Stimulated activated CD8-positive, alpha-beta memory T cell treated with anti-CD3 and anti-CD28 coated beads, Interleukin-15, amount 100 ng/mL, for 1 hour (primary cell): ENCODE measurements around the gene OGFOD3.
"Not testable (repeated sequence)": the region's sequence is repeated elsewhere in the genome, so short reads cannot be mapped to it uniquely, and the experiment has no call there.

Source experiments
- DNase-seq: peaks from one replicate; pipeline ENCODE4 v3.0.0-alpha.2; 2020; ENCODE audit warnings: low read depth

Gene OGFOD3

DNA sequence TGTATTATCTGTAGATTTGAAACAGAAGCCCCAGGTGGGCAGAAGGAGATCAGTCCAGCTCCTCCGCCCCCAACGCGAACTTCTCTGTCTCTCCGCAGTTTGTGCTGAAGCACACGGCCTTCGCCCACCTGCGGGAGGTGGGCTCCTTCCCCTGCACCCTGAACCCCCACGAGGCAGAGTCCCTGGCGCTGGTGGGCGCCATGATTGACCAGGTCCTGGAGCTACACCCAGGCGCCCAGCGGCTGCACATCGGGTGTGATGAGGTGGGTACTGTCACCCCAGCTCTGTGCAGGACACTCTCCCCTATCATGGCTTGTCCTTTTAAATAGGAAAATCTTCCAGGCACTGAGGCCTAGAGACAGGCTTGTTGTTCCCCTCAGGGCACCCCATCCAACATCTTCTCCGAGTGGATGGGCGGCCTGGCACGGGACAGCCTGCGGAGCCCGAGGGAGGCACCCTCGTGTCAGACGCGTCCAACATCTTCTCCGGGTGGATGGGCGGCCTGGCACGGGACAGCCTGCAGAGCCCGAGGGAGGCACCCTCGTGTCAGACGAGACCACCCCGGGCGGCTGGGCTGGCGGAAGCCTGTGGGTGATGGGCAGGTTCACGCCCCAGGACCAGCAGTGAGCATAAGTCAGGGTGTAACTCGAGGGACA, 15.3 kb upstream of the OGFOD3 start:
- no peak for DNase-seq

DNA sequence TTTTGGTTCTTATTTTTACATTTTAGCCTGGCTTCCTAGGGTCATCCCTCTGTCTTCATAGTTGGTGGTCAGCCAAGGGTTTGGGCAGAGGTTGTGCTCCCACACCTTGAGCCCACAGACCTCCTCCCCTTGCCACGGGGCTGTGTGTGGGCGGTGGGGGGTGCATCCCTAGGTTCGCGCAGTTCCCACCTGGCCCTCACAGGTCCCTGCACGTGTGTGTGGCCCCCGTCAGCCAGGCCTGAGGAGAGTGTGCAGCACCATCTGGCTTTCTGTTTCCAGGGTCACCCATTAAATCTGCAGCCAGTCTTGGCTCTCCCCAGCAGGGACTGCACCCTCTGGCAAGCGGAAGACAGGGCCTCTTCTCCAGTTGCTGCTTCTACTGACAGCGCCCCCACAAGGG, 13.6 kb upstream of the OGFOD3 start:
- no peak for DNase-seq

DNA sequence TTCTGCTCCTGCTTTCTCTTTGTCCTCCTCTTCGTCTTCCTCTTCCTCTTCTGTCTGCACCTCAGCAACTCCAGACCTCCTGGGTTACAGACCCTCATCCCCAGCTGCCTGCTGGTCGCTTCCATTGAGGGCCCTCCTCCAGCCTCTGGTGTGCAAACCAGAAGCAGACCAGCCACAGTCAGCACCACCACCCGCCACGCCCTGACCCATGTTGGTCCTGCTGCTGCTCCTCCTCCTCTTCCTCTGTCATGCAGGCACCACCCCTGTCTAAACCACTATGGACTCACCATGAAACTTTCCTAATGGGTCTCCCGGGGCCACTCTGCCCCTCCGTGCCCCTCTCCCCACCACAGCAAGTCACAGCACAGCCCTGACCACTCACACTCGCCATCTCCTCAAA, 11.4 kb upstream of the OGFOD3 start:
- DNase-seq = no peak

DNA sequence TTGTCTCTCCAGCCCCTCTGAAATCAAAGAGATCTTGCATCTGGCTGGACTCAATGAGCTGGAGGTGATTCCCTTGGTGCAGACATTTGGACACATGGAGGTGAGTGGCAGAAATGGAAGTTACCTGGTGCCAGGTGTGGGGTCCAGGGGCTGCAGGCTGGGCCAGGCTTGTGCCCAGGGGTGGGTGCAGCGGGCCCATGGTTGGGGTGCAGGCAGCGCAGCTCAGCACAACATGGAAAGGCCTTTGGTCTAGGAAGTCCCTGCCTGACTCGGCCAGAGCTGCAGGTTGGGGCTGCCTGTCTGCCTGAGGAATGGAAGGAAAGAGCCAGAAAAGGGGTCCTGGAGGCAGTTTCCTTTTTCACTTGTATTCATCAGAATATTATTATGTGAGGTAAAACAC, 10.2 kb upstream of the OGFOD3 start:
- DNase-seq = no peak

DNA sequence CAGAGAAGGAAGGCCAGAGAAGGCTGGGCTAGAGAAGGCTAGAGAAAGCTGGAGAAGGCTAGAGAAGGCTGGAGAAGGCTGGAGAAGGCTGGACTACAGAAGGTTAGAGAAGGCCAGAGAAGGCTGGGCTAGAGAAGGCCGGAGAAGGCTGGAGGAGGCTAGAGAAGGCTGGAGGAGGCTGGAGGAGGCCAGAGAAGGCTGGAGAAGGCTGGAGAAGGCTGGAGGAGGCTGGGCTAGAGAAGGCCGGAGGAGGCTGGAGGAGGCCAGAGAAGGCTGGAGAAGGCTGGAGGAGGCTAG, 6.4 kb upstream of the OGFOD3 start:
- no peak for DNase-seq

DNA sequence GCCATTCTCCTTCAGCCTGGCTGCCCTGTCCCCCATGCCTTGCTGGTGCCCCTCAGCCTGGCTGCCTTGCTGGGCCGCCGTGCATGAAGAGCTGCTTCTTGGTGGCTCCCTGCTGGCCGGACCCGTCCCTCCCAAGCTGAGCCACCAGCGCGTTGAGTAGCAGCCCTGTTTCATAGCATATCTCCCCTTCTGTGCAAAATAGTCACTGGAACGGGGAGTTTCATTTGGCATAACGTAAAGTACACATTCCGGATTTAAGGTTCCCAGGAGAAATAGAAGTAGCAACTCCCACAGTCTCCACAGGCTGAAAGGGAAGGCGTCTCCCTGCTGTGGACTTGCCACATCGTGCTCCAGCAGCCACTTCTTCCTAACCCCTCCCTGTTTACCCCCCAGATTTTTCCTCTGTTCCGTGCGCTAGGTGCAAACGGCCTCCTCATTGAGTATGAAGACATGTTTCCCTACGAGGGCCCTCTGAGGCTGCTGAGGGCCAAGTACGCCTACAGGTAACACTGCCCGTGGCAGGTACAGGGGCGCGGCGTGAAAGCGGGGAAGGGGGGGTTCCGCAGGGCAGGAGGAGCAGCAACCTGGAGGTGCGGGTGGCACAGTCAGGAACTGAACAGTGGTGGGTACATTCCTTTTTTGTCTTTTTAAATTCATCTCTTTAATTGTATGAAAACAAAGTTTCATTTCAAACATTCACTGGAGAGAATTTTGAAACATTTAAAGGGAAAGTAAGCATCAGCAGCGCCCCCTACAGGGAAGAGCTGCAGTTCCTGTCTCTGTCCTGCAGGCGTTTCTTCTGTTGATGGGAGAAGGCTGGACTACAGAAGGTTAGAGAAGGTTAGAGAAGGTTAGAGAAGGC, 5.8 kb upstream of the OGFOD3 start:
- DNase-seq = no peak

DNA sequence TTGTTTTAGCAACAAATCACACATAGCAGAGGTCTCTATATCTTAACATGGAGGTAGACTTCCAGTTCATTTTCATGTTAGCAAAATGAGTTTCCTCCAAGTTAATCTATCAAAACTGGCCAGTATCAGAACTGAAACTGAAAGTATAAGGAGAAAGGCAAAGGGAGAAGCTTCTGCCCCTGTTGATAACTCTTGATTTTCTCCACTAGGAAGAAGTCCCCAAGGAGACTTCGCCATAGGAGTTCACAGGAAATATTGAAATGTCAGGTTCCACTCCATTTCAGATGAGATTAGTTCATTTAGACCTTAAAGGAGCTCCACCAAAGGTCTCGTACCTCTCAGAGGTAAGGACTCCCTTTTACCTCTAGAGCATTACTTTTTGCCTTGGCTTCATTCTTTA, 1.2 kb upstream of the OGFOD3 start:
- DNase-seq = no peak

DNA sequence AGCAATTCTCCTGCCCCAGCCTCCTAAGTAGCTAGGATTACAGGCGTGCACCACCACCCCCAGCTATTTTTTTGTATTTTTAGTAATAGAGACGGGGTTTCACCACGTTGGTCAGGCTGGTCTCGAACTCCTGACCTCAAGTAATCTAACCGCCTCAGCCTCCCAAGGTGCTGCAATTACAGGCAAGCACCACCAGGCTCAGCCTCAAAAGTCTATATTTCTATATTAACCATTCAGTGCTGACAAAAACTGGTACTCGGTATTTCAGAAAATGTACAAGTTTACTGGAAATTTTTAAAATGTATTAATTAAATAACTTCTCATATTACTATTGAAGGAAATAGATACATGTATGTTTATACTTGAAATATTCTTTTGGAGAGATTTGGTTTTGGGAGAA, 1.6 kb downstream of the OGFOD3 start:
- DNase-seq = no peak

DNA sequence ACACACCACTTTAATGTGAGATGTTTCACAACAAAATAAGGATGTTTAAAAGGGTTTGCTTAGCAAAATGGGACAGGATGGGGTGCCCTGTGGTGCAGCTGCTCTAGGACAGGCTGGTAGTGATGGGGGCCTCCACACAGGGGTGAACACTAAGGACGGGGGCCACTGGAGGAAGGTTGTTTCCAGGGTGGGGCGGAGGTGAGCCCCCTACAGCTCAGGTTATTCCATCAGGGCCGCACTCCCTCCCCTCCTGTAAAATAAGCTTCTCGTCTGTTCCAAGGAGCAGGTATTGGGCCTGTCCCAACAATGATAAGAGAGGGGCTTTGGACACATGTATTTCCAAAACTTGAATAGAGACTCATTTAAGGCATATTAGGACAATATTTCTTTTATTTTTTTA, 2.1 kb downstream of the OGFOD3 start:
- no peak for DNase-seq

DNA sequence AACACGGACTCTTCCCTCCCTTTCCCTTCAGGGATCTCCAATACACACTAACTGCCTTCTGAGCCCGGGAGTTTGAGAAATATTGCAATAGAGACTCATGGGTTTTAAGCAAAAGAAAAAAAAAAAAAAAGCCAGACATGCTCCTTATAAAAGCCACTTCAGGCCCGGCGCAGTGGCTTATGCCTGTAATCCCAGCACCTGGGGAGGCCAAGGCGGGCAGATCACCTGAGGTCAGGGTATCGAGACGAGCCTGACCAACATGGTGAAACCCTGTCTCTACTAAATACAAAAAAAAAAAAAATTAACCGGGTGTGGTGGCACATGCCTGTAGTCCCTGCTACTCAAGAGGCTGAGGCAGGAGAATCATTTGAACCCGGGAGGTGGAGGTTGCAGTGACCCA, 2.6 kb downstream of the OGFOD3 start:
- DNase-seq = no peak

DNA sequence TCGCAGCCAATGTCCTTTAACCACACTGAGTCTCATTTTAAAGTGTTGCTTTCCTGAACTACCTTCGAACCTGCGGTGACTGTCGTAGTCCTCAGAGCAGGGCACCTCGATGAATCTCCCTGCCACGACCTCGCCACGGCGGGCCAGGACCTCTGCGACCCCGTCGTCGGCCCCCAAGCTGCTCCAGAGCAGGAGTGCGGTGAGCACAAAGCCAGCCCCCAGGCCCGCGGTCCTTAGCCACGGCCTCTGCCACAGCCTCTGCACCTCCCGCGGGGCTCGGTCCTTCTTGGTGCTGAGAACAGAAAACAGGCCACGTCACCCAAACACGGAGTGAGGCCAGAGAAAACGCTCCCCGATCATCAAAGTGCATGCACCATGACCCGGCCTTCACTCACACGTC, 3.0 kb downstream of the OGFOD3 start:
- no peak for DNase-seq

DNA sequence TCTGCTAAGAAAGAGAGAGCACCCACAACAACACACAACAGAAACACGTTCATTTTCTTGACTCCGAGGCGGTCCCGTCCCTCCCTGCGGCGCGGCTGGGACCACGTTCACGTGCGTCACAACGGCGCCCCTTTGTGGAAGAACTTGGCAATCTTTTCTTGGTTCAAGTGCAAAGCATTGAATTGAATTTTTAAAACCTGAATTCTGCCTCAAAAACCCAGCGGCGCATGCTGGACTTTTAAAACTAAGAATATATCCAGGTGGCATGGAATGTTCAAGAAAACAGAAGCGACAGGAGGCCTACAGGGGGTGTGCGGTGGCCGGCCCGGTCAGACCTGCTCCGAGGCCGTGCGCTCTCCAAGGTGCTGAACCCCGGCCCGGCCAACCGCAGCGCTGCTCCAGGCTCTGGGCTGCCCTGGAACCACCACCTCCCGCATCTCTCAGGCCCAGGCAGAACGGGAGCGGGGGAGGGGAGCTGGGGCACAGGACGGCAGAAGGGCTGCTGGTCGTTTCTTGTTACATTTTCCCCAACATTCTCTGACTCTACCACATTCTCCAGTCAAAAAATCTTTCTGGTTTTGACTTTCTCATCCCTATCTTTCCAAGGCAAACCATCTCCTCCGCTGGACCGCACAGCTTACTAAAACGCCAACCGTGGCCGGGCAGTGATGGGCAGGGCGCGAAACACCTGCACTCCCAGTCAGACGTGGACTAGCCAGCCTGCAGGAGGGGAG, 3.7 kb downstream of the OGFOD3 start:
- peak; percentile 51 for DNase-seq

DNA sequence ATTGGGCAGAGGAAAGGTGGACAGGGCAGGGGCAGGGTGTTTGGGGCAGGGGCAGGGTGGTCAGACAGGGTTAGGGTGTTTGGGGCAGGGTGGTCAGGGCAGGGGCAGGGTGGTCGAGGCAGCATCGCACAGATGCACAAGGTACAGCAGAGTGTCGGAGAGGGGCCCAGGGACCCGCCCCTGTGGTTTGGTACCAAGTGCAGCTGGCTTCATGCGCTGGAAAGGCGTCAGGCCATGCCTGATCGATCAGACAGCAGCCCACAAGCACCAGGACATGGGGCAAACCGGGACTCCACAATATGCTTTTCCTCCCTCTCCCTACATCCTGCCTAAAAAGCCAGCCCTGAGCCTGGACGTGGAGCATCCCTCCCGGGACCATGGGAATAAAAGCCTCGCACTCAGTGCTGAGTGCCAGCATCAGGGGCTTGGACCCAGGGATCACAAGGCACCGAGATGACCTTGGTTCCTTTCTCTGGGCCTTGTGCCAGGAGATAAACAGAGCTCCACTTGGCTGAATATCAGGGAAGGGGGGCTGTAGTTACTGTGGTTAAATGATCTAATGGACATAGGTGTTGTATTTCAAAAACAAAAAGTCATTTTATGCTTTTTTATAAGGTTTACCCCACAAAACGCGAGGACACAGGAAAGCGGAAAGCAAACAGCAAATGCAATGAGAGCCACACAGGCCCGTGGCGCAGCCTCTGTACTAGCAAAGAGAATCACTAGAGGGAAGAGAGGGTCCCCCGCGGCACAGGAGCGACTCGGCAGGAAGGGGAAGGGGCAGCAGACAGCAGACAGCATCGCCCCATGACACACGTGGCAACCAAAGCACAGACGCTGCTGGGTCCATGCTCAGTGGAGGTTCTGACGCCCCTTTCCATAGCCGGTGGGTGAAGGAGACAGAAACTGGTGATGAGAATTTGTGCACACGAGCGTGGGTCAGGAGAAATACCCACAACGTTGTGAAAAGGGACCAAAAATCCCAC, 5.6 kb downstream of the OGFOD3 start:
- no peak for DNase-seq

DNA sequence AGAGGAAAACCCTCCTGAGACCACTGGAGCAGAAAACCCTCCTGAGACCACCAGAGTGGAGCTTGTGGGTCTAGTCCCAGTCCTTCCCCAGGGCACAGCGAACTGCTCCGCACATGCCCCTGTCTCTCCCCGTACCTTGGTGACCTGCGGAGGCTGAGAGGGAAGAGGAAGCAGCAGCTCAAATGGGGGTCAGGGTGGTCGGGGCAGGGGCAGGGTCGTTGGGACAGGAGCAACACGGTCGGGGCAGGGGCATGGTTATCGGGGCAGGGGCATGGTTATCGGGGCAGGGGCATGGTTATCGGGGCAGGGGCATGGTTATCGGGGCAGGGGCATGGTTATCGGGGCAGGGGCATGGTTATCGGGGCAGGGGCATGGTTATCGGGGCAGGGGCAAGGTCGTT, 6.3 kb downstream of the OGFOD3 start:
- DNase-seq = not testable (repeated sequence)

DNA sequence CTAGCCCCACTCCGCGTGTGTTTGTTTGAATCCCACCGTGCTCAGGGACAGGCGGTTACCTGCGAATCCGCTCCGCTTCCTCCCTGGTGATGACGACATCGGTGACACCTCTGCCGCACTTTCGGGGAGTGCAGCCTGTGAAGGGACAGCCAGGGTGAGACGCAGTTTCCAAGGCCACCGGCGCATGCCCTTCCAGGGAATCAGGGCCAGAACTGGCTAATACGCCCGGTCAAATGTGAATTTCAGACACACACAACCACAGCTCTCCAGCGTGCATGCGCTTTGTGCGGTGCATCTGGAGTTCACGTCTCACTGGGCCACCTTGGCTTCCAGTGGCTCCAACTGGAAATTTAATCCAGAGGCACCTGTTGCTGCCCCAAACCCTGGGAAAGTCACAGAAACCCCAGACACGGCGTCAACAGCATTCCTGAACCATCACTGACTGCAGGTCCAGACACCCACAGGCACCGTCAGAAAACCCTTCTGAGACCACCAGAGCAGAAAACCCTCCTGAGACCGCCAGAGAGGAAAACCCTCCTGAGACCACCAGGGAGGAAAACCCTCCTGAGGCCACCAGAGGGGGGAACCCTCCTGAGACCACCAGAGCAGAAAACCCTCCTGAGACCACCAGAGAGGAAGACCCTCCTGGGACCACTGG, 6.9 kb downstream of the OGFOD3 start:
- DNase-seq = no peak

DNA sequence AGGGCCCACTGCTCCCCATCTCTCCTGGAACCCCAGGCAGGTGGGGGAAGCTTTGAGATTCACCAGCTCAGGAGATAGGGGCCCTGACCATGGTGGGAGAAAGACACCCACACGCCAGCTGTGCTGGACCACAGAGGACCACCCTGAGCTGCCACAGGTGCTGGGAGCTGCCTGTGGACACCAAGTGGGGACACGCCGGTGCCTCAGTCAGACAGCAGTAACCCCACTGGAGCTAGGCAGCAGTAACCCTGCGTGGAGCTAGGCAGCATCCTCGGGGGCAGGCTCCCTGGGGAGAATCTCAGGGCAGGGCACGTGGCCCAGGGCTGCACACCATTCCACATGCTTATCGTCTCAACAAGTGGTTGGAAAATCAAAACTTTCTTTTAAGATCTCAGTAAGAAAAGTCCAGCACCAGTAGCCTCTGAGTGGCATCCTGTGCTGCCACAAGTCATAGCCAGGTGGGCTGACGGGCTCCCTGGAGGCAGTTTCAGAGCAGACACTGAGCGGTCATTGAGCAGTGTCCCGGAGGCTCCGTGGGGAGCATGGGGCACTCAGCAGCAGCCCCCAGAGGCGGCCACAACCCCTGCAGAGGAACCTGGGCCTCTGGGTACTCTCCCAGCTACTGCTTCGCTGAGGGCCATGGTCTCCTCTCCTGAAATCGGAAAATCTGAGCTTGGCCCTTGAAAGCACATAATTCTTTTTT, 8.2 kb downstream of the OGFOD3 start:
- DNase-seq = no peak

DNA sequence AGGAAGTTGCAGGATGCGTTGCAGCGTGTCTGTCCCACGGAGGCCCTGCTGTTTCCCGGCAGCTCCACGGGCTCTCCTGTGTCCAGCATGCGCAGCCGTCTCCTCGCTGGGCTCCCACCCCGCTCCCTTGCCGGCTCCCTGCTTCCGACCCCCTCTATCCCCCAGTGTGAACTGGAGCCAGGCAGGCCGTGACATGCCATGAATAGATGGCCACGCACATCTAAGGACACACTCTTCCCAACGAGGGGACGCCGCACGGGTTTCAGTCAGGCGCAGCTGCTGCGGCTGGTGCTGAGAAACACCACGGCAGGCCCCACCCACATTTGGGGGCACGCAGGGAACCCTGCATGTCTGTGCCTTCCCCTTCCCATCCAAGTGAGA, 9.5 kb downstream of the OGFOD3 start:
- no peak for DNase-seq

DNA sequence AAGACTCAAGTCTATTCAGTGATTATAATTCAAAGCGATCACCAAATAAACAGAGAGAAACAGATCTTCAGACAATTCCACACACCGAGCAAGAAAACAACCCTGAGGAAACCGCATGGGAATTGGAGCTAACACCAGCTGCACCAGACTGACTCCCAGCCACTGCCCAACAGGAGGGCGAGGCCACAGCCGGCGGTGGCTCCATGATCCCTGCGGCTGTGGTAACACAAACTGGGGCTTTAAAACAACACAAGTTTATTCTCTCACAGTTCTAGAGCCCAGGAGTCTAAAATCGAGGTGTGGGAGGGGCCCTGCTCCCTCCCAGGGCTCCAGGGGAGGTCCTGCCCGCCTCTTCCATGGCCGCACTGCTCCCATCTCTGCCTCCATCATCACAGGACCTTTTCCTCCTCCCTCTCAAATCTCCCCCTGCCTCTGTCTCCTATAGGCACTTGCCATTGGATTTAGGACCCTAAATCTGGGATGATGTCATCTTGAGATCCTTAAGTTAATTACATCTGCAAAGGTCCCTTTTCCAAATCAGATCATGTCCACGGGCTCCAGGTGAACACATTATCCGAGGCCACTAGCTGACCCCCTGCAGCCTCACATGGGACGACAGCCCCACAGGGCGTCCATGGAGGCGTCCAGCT, 10.0 kb downstream of the OGFOD3 start:
- no peak for DNase-seq

DNA sequence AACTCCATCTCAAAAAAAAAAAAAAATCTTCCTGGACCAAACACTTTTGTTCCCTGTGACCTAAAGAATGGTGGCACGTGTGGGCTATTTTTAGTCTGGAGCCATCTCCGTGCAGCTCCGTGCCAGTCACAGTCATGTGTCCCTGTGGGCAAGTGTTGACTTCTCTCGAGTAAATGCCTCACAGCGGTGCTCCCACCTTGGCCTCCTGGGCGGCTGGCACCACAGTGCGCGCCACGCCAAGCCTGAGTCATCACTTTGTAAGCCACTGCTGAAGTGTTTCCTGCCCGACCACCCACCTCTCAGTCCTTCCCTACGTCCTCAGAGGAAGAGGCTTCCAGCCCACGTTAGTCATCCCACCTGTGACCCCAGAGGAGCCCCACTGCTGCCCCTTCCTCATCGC, 11.1 kb downstream of the OGFOD3 start:
- no peak for DNase-seq

DNA sequence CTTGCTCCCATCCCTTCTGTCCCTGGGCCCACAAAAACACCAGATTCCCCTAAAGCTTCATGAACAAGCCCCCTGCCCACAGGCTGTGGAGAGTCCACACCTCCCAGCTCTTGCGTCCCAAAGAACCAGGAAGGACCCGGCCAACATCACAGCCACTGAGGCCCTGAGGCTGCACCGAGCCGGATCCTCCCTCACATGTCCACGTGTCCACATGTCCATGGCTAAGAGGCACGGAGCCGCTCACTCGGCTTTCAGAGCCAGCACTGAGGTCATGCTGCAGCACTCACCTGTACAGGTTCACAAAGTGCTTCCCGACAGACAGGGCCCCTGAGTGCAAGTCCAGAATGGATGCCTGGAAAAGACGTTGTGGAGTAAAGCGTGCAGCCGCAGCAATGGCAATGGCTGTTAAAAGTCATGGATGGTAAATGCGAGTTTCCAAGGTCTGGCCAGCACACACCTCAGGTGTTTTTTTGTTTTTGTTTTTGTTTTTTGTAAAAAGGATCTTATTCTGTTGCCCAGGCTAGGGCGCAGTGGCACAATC, 12.2 kb downstream of the OGFOD3 start:
- DNase-seq = no peak
